Vagina (tissue), 2 donors: ENCODE data around the gene ATP8B3.

Source experiments
- CTCF ChIP-seq, 3 experiments: fragments of 450-650 bp in 2 of 3; fragments of 200-600 bp in 1 of 3; sonication (generic) in 1 of 3; IDR thresholded peaks; one replicate each; pipeline ENCODE4 v1.5.1; 2017 to 2019; ENCODE audit warnings: antibody characterized with exemption in 3 of 3, mild to moderate bottlenecking in 2 of 3, moderate library complexity in 2 of 3
- POLR2A ChIP-seq, 2 donors: fragments of 450-650 bp; IDR thresholded peaks; one replicate each; pipeline ENCODE4 v1.6.1; 2017; ENCODE audit warnings: antibody characterized with exemption in 2 of 2, mild to moderate bottlenecking in 2 of 2, moderate library complexity in 2 of 2
- POLR2AphosphoS5 ChIP-seq, 2 donors: sonication (generic); formaldehyde crosslinking; IDR thresholded peaks; one replicate each; pipeline ENCODE4 v1.9.0; 2017; ENCODE audit warnings: antibody characterized with exemption in 2 of 2, mild to moderate bottlenecking in 2 of 2, low read depth in 1 of 2; ENCODE audit not compliant: insufficient read depth in 1 of 2

GRCh38 chr19:1758231-1758577, 53.9 kb downstream of the ATP8B3 start:
- TF ChIP-seq CTCF (IDR thresholded peaks at IDR 0.05), result no peak
- no peak for TF ChIP-seq POLR2A (IDR thresholded peaks at IDR 0.05)
- no peak for TF ChIP-seq POLR2AphosphoS5 (IDR thresholded peaks at IDR 0.05; ENCODE audit: insufficient read depth in 1 of 2, low read depth in 1 of 2)
